SK-N-SH (cell line): ENCODE measurements around the gene MKRN2. TPM values are rescaled to one million over a fixed set of nuclear protein-coding genes. Genes with fewer than 3 reads are reported as not detected.

Source experiments
- CTCF ChIA-PET: fragments of 300-600, 350-600 bp; formaldehyde crosslinking; extraction: SDS; loops from one replicate; lab custom pipeline; 2021; lab: Yijun Ruan, JAX
- POLR2A ChIA-PET: fragments of 350-600 bp; sonication (Branson Sonifier 250); formaldehyde crosslinking; extraction: SDS; loops from one replicate; lab custom pipeline; 2020; ENCODE audit warnings: antibody characterized with exemption, inconsistent platforms; lab: Yijun Ruan, JAX
- DNase-seq: peaks from one replicate; pipeline ENCODE4 v3.0.0; 2012
- H2AFZ ChIP-seq: fragments of 200-600 bp; sonication (generic); 2 replicates; pipeline ENCODE4 v1.8.1; 2016; ENCODE audit warnings: antibody characterized with exemption, mild to moderate bottlenecking, low read depth
- H3F3A ChIP-seq: fragments of 200-600 bp; sonication (generic); replicated peaks from 2 replicates; pipeline ENCODE3; 2016; ENCODE audit warnings: antibody characterized with exemption, mild to moderate bottlenecking; ENCODE audit not compliant: insufficient read depth
- H3K27ac ChIP-seq, 2 experiments: fragments of 200-500 bp in 1 of 2; fragments of 200-600 bp in 1 of 2; sonication (Bioruptor generic) in 1 of 2; sonication (generic), shearing (Covaris generic) in 1 of 2; 2 replicates each; pipeline versions ENCODE4 v1.5.1 to v1.6.1; 2014 to 2016; ENCODE audit warnings: low read depth in 2 of 2, inconsistent platforms in 1 of 2, low read length in 1 of 2, mild to moderate bottlenecking in 1 of 2, mixed read lengths in 1 of 2
- H3K27me3 ChIP-seq: fragments of 200-600 bp; sonication (generic), shearing (Covaris generic); 2 replicates; pipeline ENCODE4 v1.6.1; 2016; ENCODE audit warnings: mixed run types; ENCODE audit not compliant: insufficient read depth
- H3K36me3 ChIP-seq, 2 experiments: fragments of 200-500 bp in 1 of 2; fragments of 200-600 bp in 1 of 2; sonication (Bioruptor generic) in 1 of 2; sonication (generic) in 1 of 2; replicated peaks in 1 of 2; 2 replicates each; pipeline versions ENCODE3 to v1.5.1; 2014 to 2016; ENCODE audit warnings: low read length in 1 of 2, mild to moderate bottlenecking in 1 of 2; ENCODE audit not compliant: insufficient read depth in 2 of 2, control insufficient read depth in 1 of 2
- H3K4me1 ChIP-seq, 2 experiments: fragments of 200-500 bp in 1 of 2; fragments of 200-600 bp in 1 of 2; sonication (Bioruptor generic) in 1 of 2; sonication (generic), shearing (Covaris generic) in 1 of 2; 2 replicates each; pipeline versions ENCODE4 v1.5.1 to v1.6.1; 2014 to 2016; ENCODE audit warnings: low read depth in 1 of 2, low read length in 1 of 2, mixed run types in 1 of 2; ENCODE audit not compliant: insufficient read depth in 2 of 2, control insufficient read depth in 1 of 2
- H3K4me2 ChIP-seq: fragments of 200-600 bp; sonication (generic), shearing (Covaris generic); 2 replicates; pipeline ENCODE4 v1.6.1; 2017; ENCODE audit warnings: mixed run types
- H3K4me3 ChIP-seq, 2 experiments: fragments of 200-500 bp in 1 of 2; fragments of 200-600 bp in 1 of 2; sonication (Bioruptor generic) in 1 of 2; sonication (generic), shearing (Covaris generic) in 1 of 2; 2 replicates each; pipeline versions ENCODE4 v1.5.1 to v1.8.1; 2014 to 2016; ENCODE audit warnings: low read depth in 2 of 2, inconsistent platforms in 1 of 2, low read length in 1 of 2, mild to moderate bottlenecking in 1 of 2, mixed read lengths in 1 of 2, moderate library complexity in 1 of 2
- H3K79me2 ChIP-seq: fragments of 200-600 bp; sonication (generic); 2 replicates; pipeline ENCODE4 v1.8.1; 2017; ENCODE audit warnings: mild to moderate bottlenecking; ENCODE audit not compliant: insufficient read depth
- H3K9ac ChIP-seq: fragments of 200-600 bp; sonication (generic); 2 replicates; pipeline ENCODE4 v1.6.1; 2017; ENCODE audit warnings: mixed run types
- H3K9me2 ChIP-seq: fragments of 200-600 bp; sonication (generic); 2 replicates; pipeline ENCODE4 v1.6.1; 2017; ENCODE audit warnings: mixed run types
- H3K9me3 ChIP-seq: fragments of 200-600 bp; sonication (generic); 2 replicates; pipeline ENCODE4 v1.6.1; 2017; ENCODE audit warnings: mixed run types, mild to moderate bottlenecking, moderate library complexity
- H4K20me1 ChIP-seq: fragments of 200-600 bp; sonication (generic); 2 replicates; pipeline ENCODE4 v1.6.1; 2017; ENCODE audit warnings: mild to moderate bottlenecking, mixed run types; ENCODE audit not compliant: insufficient read depth
- CHD2 ChIP-seq: fragments of 150-350 bp; IDR thresholded peaks from 2 replicates; pipeline ENCODE4 v1.6.1; 2018; ENCODE audit warnings: low read length; ENCODE audit not compliant: partially characterized antibody
- MXI1 ChIP-seq: IDR thresholded peaks from 2 replicates; pipeline ENCODE4 v1.6.1; 2012; ENCODE audit warnings: mild to moderate bottlenecking, low read depth, low read length, improper control_type of control experiment
- NFIC ChIP-seq: IDR thresholded peaks from 2 replicates; pipeline ENCODE4 v1.4.0; 2012; ENCODE audit warnings: borderline replicate concordance
- POLR2AphosphoS5 ChIP-seq: IDR thresholded peaks from 2 replicates; pipeline ENCODE4 v1.6.1; 2012; ENCODE audit warnings: low read depth, low read length
- RFX5 ChIP-seq: IDR thresholded peaks from 2 replicates; pipeline ENCODE4 v1.6.1; 2012; ENCODE audit warnings: mild to moderate bottlenecking, improper control_type of control experiment, low read length
- YY1 ChIP-seq: IDR thresholded peaks from 2 replicates; pipeline ENCODE4 v1.4.0; 2012; ENCODE audit warnings: low read depth, mild to moderate bottlenecking
- ZBTB33 ChIP-seq: IDR thresholded peaks from 2 replicates; pipeline ENCODE4 v1.4.0; 2012; ENCODE audit warnings: low read depth, borderline replicate concordance
- WGBS: methylation state at CpG from one replicate; pipeline ENCODE4 v1.1.6; 2017; ENCODE audit warnings: low lambda C conversion rate; 5-methylcytosine and 5-hydroxymethylcytosine counted together
- polyA plus RNA-seq, 3 experiments: library from polyadenylated mRNA; depleted of rRNA; stranded (reverse); fragments of >200 nt; gene quantifications; 2 replicates each; pipeline ENCODE4 v1.2.3, GENCODE V29; 2012
- TF ChIP-seq, protein P1 (sequence below): IDR thresholded peaks from 2 replicates; pipeline ENCODE4 v1.6.1; 2012; ENCODE audit warnings: mild to moderate bottlenecking, low read depth, low read length, moderate library complexity
- TF ChIP-seq, protein P2 (sequence below): fragments of 200-600 bp; sonication (generic); IDR thresholded peaks from 2 replicates; pipeline ENCODE4 v1.6.1; 2017; ENCODE audit warnings: antibody characterized with exemption, mild to moderate bottlenecking, moderate library complexity

Gene MKRN2
- polyA plus RNA-seq, 1 of the 3 experiments (the other 2 are of a cell fraction) = 29.8 TPM

- TF ChIP-seq CHD2 = no peak
- TF ChIP-seq YY1 = no peak
Observed at GRCh38 chr3:12574131-12574530, 17.2 kb downstream of the MKRN2 start (continued).

DNA sequence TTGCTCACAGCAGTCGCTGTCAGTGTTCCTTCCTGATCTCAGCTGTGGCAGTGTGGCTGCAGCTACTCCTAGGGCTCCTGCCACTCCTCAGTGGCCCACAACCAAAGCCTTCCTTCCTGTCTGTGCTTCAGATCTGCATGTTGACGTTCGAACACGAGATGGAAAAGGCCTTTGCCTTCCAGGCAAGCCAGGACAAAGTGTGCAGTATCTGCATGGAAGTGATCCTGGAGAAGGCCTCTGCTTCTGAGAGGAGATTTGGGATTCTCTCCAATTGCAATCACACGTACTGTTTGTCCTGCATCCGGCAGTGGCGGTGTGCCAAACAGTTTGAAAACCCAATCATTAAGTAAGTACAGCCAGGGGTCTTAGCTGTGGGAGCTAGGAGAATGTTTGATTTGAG is 17.8 kb downstream of the MKRN2 start:
- H3K9me2 ChIP-seq = no peaks in the 10 kb centered on the region
- 85% methylated on average over 5 of the region's 7 CpGs for WGBS
- H3K36me3 ChIP-seq = peaks cover 49 to 64% of the 10 kb centered on the region in 2 experiments
- peaks cover 4% of the 10 kb centered on the region; the same call in 1 of the 2 replicates for H3K79me2 ChIP-seq
- TF ChIP-seq, protein P1, sequence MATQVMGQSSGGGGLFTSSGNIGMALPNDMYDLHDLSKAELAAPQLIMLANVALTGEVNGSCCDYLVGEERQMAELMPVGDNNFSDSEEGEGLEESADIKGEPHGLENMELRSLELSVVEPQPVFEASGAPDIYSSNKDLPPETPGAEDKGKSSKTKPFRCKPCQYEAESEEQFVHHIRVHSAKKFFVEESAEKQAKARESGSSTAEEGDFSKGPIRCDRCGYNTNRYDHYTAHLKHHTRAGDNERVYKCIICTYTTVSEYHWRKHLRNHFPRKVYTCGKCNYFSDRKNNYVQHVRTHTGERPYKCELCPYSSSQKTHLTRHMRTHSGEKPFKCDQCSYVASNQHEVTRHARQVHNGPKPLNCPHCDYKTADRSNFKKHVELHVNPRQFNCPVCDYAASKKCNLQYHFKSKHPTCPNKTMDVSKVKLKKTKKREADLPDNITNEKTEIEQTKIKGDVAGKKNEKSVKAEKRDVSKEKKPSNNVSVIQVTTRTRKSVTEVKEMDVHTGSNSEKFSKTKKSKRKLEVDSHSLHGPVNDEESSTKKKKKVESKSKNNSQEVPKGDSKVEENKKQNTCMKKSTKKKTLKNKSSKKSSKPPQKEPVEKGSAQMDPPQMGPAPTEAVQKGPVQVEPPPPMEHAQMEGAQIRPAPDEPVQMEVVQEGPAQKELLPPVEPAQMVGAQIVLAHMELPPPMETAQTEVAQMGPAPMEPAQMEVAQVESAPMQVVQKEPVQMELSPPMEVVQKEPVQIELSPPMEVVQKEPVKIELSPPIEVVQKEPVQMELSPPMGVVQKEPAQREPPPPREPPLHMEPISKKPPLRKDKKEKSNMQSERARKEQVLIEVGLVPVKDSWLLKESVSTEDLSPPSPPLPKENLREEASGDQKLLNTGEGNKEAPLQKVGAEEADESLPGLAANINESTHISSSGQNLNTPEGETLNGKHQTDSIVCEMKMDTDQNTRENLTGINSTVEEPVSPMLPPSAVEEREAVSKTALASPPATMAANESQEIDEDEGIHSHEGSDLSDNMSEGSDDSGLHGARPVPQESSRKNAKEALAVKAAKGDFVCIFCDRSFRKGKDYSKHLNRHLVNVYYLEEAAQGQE = no peak
- H2AFZ ChIP-seq = no peak overlapping the region
- peaks cover 4% of the 10 kb centered on the region for H3F3A ChIP-seq
- H3K9ac ChIP-seq = no peak overlapping the region
- no peak for DNase-seq
- H3K9me3 ChIP-seq = no peaks in the 10 kb centered on the region
- no peaks in the 10 kb centered on the region for H3K4me1 ChIP-seq
- H3K4me3 ChIP-seq = no peak overlapping the region
- POLR2A ChIA-PET = no interaction called here
- no peaks in the 10 kb centered on the region for H3K27me3 ChIP-seq
- no peaks in the 10 kb centered on the region for H4K20me1 ChIP-seq
- no peak overlapping the region for H3K27ac ChIP-seq
- no peak overlapping the region for H3K4me2 ChIP-seq
- CTCF ChIA-PET = interaction anchor here (1.5 kb wide), 1 partner anchor 95 kb away, joined by 3 read pairs; no protein-coding TSS in a partner anchor

DNA sequence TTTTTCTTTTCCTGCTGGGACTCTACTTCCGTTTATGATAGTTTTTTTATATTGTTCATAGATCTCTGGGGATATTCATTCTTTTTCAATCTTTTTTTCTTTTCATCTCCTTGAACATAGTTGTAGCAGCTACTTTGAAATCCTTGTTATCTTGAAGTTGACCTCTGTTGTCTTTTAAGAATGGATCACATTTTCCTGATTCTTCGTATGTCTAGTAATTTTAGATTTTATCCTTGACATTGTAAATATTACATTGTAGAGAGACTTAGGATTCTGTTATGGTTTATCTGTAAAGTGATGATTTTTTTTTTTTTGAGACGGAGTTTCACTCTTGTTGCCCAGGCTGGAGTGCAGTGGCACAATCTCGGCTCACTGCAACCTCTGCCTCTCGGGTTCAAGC is 20.5 kb downstream of the MKRN2 start:
- no peak overlapping the region for H3K4me2 ChIP-seq
- DNase-seq = no peak
- CTCF ChIA-PET = interaction anchor here (1.1 to 2.2 kb wide), 2 partner anchors 15 to 143 kb away, joined by 3 to 9 read pairs; no protein-coding TSS in a partner anchor
- no peak overlapping the region for H3K27ac ChIP-seq
- no peaks in the 10 kb centered on the region for H3K9me3 ChIP-seq
- H3K4me1 ChIP-seq = no peaks in the 10 kb centered on the region
- no peaks in the 10 kb centered on the region for H3K9me2 ChIP-seq
- peaks cover 11% of the 10 kb centered on the region for H3F3A ChIP-seq
- H3K9ac ChIP-seq = no peak overlapping the region
- POLR2A ChIA-PET = no interaction called here
- no peak overlapping the region for H2AFZ ChIP-seq
- no peak overlapping the region for H3K4me3 ChIP-seq
- WGBS = 79% methylated on average over 5 of the region's 5 CpGs
- no peaks in the 10 kb centered on the region for H4K20me1 ChIP-seq
- H3K79me2 ChIP-seq = peaks cover 3% of the 10 kb centered on the region; the same call in 1 of the 2 replicates
- H3K36me3 ChIP-seq = peaks cover 51% of the 10 kb centered on the region in 2 experiments
- TF ChIP-seq POLR2AphosphoS5 = no peak
- no peak for TF ChIP-seq NFIC
- no peak for TF ChIP-seq MXI1
- TF ChIP-seq, protein P1 = no peak
- TF ChIP-seq, protein P2, sequence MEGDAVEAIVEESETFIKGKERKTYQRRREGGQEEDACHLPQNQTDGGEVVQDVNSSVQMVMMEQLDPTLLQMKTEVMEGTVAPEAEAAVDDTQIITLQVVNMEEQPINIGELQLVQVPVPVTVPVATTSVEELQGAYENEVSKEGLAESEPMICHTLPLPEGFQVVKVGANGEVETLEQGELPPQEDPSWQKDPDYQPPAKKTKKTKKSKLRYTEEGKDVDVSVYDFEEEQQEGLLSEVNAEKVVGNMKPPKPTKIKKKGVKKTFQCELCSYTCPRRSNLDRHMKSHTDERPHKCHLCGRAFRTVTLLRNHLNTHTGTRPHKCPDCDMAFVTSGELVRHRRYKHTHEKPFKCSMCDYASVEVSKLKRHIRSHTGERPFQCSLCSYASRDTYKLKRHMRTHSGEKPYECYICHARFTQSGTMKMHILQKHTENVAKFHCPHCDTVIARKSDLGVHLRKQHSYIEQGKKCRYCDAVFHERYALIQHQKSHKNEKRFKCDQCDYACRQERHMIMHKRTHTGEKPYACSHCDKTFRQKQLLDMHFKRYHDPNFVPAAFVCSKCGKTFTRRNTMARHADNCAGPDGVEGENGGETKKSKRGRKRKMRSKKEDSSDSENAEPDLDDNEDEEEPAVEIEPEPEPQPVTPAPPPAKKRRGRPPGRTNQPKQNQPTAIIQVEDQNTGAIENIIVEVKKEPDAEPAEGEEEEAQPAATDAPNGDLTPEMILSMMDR = no peak
- TF ChIP-seq RFX5 = no peak
- no peak for TF ChIP-seq YY1
- no peak for TF ChIP-seq ZBTB33
- H3K27me3 ChIP-seq = no peaks in the 10 kb centered on the region
